Cerebellar nuclear complex (tissue), 1 donor: ENCODE results near the gene NAB2.
"Not testable (repeated sequence)": the region's sequence is repeated elsewhere in the genome, so short reads cannot be mapped to it uniquely, and the experiment has no call there.

Experiments used
- DNase-seq, 2 experiments: peaks; one replicate each; lab custom pipeline; 2025; lab: John Stamatoyannopoulos, UW

NAB2 gene

GRCh38 chr12:57110104-57111030 lies 21.5 kb downstream of the NAB2 start:
- no peak for DNase-seq

GRCh38 chr12:57111031-57111734 lies 22.3 kb downstream of the NAB2 start, which contains the start of gene STAT6:
Gene STAT6 (minus strand): TSS chr12:57111362. CDS start chr12:57108278, 3,084 bp downstream.
- no peak for DNase-seq

DNA sequence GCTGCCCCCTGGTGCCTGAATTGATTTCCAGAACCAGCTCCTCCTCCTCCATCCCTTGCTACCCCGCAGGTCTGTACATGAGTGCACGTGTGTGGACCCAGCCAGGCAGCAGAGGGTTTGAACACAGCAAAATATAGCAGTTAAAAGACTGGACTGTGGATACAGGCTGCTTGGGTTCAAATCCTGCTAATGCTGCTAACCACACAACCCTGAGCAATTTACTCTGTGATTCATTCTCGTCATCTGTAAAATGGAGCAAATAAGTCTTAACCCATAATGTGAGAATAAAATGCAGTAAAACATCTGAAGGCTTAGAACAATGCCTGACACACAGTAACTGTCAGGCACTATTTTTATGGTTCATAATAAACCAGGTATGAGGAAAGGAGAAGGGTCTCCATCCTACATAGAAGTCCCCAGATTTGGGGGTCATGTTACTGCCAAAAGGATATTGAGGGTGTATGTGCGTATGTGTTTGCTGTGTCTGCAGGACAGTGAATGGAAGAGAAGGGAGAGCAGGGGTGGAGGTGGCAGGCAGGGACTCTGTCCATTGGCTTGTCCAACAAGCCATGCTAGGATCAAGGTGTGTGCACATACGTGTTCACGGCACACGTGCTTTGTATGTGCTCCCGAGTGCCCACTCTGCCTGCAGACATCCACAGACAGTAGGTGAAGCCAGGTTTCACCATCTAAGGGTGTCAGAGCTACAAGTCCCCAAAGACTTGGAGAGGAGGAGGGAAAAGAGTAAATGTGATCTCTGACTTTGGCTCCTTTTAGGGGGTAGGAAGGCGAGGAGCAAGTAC lies 23.8 kb downstream of the NAB2 start:
- peak in 1 of 2 experiments; percentile 20 for DNase-seq

- no peak for DNase-seq
Observed at GRCh38 chr12:57116580-57117281, 27.8 kb downstream of the NAB2 start.

- no peak for DNase-seq
Observed at GRCh38 chr12:57118711-57119271, 29.9 kb downstream of the NAB2 start.

DNA sequence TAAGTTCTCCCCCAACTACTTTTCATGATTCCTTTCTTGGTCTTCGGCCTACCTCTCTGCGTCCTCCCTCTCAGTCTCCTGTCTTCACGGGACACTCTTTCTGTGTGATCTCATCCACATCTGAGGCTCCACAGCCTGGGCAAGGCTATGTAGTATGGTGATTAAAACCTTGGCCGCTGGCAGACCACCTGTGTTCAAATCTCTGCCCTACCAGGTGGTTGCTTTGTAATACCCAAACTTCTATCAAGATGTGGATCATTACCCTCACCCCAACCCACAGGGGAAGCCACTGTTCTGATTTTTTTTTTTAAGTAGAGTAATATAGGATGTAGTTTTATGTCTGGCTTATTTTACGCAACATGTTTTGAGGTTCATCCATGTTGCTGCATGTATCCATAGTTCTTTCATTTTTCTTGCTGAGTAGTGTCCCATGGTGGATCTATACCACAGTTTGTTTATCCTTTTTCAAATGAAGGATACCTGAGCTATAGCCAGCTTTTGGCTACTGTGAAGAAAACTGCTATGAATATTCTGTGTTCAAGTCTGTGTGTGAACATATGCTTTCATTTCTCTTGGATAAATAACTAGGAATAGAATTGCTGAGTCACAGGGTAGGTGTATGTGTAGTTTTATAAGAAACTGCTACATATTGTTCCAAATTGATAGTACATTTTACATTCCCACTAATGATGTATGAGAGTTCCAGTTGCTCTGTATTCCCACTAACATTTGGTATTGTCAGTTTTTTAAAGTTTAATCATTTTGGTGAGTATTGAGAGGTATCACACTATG lies 30.6 kb downstream of the NAB2 start:
- DNase-seq = no peak

DNA sequence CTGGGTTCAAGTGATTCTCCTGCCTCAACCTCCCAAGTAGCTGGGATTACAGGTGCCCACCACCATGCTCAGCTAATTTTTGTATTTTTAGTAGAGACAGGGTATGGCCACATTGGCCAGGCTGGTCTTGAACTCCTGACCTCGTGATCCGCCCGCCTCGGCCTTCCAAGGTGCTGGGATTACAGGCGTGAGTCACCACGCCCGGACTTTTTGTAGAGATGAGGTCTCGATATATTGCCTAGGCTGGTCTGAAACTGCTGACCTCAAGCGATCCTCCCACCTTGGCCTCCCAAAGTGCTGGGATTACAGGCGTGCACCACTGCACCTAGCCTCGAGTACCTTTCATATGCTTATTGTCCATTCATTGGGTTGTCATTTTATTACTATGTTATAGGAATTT lies 31.8 kb downstream of the NAB2 start:
- not testable (repeated sequence) for DNase-seq

GRCh38 chr12:57123813-57124212 lies 34.9 kb downstream of the NAB2 start:
- no peak for DNase-seq

- DNase-seq = peak in 1 of 2 experiments; percentile 67
Observed at GRCh38 chr12:57124261-57124877, 35.5 kb downstream of the NAB2 start.

GRCh38 chr12:57126061-57126460 lies 37.1 kb downstream of the NAB2 start:
- DNase-seq = no peak

DNA sequence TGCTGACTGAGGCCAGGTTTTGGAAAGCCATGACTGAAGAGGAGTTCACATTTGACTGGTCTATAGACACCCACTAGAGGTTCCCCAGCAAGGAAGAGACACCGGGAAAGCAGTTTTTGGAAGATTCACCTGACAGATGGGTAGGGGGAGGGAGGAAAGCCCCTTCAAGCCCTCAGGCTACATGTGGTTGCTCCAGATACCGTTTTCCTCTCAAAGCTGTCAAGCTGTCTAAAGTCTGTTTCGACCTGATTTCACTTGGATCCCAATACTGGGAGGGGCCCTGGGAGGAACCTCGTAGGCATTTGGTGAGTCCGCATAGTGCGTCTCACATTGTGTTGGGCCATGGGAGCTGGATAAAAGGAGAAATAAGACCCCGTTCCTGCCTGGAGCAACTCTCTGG lies 37.6 kb downstream of the NAB2 start:
- no peak for DNase-seq

DNA sequence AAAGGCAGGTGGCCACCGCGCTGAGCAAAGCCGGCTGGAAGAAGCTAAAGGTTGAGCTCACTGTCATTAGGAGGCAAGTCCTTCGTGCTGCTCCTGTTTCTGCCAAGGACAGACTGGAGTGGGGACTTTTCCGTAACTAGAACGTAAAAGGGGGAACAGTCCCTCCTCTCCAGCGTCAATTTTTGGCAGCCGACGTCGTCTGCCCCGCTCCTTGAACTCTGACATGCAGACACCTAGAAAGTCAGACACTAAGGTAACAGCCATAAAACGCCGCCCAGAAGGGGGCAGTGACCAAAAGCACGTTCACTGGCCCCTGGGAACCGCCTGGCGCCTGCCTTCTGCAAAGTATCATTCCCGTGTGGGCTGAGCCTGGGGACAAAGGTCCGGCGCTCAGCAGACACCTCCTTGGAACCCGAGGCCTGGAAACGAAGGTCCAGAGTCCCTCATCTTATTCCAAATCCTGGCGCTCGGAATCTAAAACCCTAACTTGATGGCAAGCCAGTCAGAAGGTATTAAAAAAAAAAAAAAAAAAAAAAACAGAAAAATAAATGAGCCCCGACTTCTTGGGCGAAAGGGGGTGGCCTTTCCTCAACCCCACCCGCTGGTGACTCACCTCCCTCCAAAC lies 38.3 kb downstream of the NAB2 start:
- peak in 1 of 2 experiments; percentile 38 for DNase-seq

GRCh38 chr12:57127726-57128518 lies 39.0 kb downstream of the NAB2 start, which contains the start of gene LRP1:
Gene LRP1 (plus strand): TSS chr12:57128483. CDS start chr12:57128965, 482 bp downstream.
- peak; percentile 65 to 75 for DNase-seq

DNA sequence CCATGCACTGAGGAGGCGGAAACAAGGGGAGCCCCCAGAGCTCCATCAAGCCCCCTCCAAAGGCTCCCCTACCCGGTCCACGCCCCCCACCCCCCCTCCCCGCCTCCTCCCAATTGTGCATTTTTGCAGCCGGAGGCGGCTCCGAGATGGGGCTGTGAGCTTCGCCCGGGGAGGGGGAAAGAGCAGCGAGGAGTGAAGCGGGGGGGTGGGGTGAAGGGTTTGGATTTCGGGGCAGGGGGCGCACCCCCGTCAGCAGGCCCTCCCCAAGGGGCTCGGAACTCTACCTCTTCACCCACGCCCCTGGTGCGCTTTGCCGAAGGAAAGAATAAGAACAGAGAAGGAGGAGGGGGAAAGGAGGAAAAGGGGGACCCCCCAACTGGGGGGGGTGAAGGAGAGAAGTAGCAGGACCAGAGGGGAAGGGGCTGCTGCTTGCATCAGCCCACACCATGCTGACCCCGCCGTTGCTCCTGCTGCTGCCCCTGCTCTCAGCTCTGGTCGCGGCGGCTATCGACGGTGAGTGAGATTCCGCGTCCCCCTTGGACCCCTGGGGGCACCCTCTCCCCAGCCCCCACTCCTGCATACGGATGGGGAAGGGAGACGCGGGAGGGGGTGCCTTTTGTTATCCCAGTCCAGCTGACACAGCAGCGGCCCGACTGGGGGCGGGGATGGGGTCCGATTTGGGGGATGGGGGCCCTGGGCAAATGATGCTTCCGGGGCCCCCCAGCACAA lies 39.8 kb downstream of the NAB2 start:
- DNase-seq = no peak

- DNase-seq = no peak
Observed at GRCh38 chr12:57129321-57129842, 40.5 kb downstream of the NAB2 start.

DNA sequence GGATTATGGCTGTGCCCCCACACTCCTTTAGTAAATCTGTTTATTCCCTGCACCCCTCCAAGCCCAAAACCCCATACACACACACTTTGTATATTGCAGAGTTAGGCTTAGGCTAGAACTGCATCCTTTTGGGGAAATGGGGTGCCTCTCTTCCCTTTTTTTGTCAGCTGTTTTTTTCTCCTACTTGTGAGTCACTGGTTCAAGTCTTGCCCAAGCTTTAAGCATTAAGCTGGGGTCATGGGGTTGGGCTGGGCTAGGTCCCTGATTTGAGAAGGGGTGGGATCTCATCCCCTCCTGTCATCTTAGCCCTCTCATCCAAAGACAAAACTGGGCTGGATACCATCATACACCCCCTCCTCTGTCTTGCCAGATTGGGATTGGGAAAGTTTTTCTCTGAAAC lies 41.0 kb downstream of the NAB2 start:
- DNase-seq = no peak

DNA sequence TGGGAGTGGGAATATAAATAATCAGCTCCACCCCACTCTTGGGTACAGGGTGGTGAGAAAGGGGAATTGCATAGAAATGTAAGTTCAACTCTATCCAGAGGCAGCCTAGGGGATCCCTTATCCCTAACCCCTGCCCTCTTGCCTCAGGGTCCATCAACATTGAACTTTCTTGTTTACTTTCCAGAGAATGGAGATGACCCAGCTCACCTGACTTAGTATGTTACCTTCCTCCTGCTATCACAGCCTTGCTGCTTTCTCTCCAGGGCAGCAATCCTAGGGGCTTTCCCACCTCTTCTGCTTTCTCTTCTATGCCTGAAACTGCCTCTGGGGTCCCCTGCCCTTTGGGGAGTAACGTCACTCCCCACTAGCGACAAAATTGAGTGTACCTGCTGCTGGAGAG lies 42.0 kb downstream of the NAB2 start:
- DNase-seq = no peak
